Stimulated activated naive B cell treated with anti-CD40 and anti-IgM and Interleukin-4, amounts not matched to agents 10 μg/mL and 1 μg/mL and 100 μg/mL, for 72 hours (primary cell): ENCODE measurements around the gene SKIDA1.
A peak's percentile ranks its signal among the peaks of the same experiment; 100 is the strongest.

ENCODE experiments used
- ATAC-seq, 2 donors: fragments of 150-1000 bp; cut with Tn5 transposase; replicated peaks; 2 replicates each; pipeline ENCODE4 v1.10.0; 2021; ENCODE audit warnings: moderate library complexity in 1 of 2
- DNase-seq: peaks from one replicate; pipeline ENCODE4 v3.0.0; 2021
- H3K27ac Mint-ChIP-seq: one replicate; pipeline ENCODE4 v1.8.0; 2022; ENCODE audit warnings: mild to moderate bottlenecking, mixed read lengths
- H3K27me3 Mint-ChIP-seq, 2 donors: one replicate each; pipeline ENCODE4 v1.8.0; 2022; ENCODE audit warnings: mixed read lengths in 2 of 2
- H3K36me3 Mint-ChIP-seq, 2 donors: one replicate each; pipeline ENCODE4 v1.8.0; 2022; ENCODE audit warnings: mixed read lengths in 2 of 2, mild to moderate bottlenecking in 1 of 2
- H3K4me1 Mint-ChIP-seq, 2 donors: one replicate each; pipeline ENCODE4 v1.8.0; 2022; ENCODE audit warnings: mixed read lengths in 2 of 2, mild to moderate bottlenecking in 1 of 2
- H3K4me3 Mint-ChIP-seq, 2 donors: one replicate each; pipeline ENCODE4 v1.8.0; 2022; ENCODE audit warnings: mild to moderate bottlenecking in 2 of 2, mixed read lengths in 2 of 2, moderate library complexity in 1 of 2
- H3K9me3 Mint-ChIP-seq, 2 donors: one replicate each; pipeline ENCODE4 v1.8.0; 2022; ENCODE audit warnings: mixed read lengths in 2 of 2, mild to moderate bottlenecking in 1 of 2

SKIDA1 gene

GRCh38 chr10:21534280-21534586 is 8.8 kb upstream of the SKIDA1 start:
- H3K36me3 Mint-ChIP-seq = peaks cover 4 to 7% of the 10 kb centered on the region in 2 donors
- peak overlapping the region; percentile 80 for H3K27ac Mint-ChIP-seq
- no peak for ATAC-seq
- H3K9me3 Mint-ChIP-seq = no peaks in the 10 kb centered on the region
- no peak for DNase-seq
- H3K4me3 Mint-ChIP-seq = peak overlapping the region; percentile 85 to 95
- peaks cover 11 to 28% of the 10 kb centered on the region in 2 donors for H3K4me1 Mint-ChIP-seq
- peaks cover 0 to 3% of the 10 kb centered on the region in 2 donors for H3K27me3 Mint-ChIP-seq

- Mint-ChIP-seq H3K27ac (peak within 1 kb of the TSS; percentile 92), H3K4me1 (peaks cover 10 to 26% of the 10 kb centered on the region in 2 donors), H3K36me3 (peaks cover 2 to 6% of the 10 kb centered on the region in 2 donors), H3K9me3 (no peaks in the 10 kb centered on the region), H3K27me3 (peaks cover 0 to 4% of the 10 kb centered on the region in 2 donors), H3K4me3 (peak within 1 kb of the TSS; percentile 90 to 95)
- DNase-seq (peak; percentile 91), ATAC-seq (peak; percentile 92 to 95)
Observed at GRCh38 chr10:21533467-21534279, 8.2 kb upstream of the SKIDA1 start, which contains the start of gene MLLT10. Gene MLLT10, plus strand, starts transcription at chr10:21534232. Its CDS starts 413 bp downstream, at chr10:21534645.

GRCh38 chr10:21532694-21533466 is 7.4 kb upstream of the SKIDA1 start:
- H3K4me1 Mint-ChIP-seq = peaks cover 9 to 23% of the 10 kb centered on the region in 2 donors
- no peak for ATAC-seq
- no peaks in the 10 kb centered on the region for H3K9me3 Mint-ChIP-seq
- H3K36me3 Mint-ChIP-seq = peaks cover 0 to 4% of the 10 kb centered on the region in 2 donors
- no peak for DNase-seq
- H3K4me3 Mint-ChIP-seq = peak overlapping the region; percentile 90 to 95
- peaks cover 0 to 4% of the 10 kb centered on the region in 2 donors for H3K27me3 Mint-ChIP-seq
- H3K27ac Mint-ChIP-seq = peak overlapping the region; percentile 92

- H3K4me3 Mint-ChIP-seq = no peak overlapping the region
Observed at GRCh38 chr10:21531164-21531563, 5.7 kb upstream of the SKIDA1 start.

GRCh38 chr10:21530641-21531040 is 5.2 kb upstream of the SKIDA1 start:
- Mint-ChIP-seq H3K4me3 (no peak overlapping the region), H3K27me3 (peaks cover 10 to 12% of the 10 kb centered on the region in 2 donors), H3K9me3 (no peaks in the 10 kb centered on the region), H3K4me1 (peaks cover 14 to 30% of the 10 kb centered on the region in 2 donors), H3K27ac (no peak overlapping the region), H3K36me3 (peaks cover 0 to under 1% of the 10 kb centered on the region in 2 donors)
- DNase-seq (no peak), ATAC-seq (no peak)

More at GRCh38 chr10:21531164-21531563, 5.7 kb upstream of the SKIDA1 start:
- H3K27ac Mint-ChIP-seq = no peak overlapping the region
- H3K27me3 Mint-ChIP-seq = peaks cover 10 to 12% of the 10 kb centered on the region in 2 donors
- H3K9me3 Mint-ChIP-seq = no peaks in the 10 kb centered on the region
- H3K36me3 Mint-ChIP-seq = no peaks in the 10 kb centered on the region
- ATAC-seq (no peak), DNase-seq (no peak)
- H3K4me1 Mint-ChIP-seq = peaks cover 15 to 31% of the 10 kb centered on the region in 2 donors

- H3K27ac Mint-ChIP-seq = no peak overlapping the region
- H3K9me3 Mint-ChIP-seq = no peaks in the 10 kb centered on the region
- no peak overlapping the region for H3K4me3 Mint-ChIP-seq
- no peak for DNase-seq
- H3K27me3 Mint-ChIP-seq = peaks cover 11 to 17% of the 10 kb centered on the region in 2 donors
- ATAC-seq = no peak
- peaks cover 13 to 30% of the 10 kb centered on the region in 2 donors for H3K4me1 Mint-ChIP-seq
- peaks cover 0 to 5% of the 10 kb centered on the region in 2 donors for H3K36me3 Mint-ChIP-seq
Observed at GRCh38 chr10:21530168-21530567, 4.7 kb upstream of the SKIDA1 start.

GRCh38 chr10:21529032-21529910 is 3.8 kb upstream of the SKIDA1 start:
- no peak for ATAC-seq
- no peak for DNase-seq
- Mint-ChIP-seq H3K27me3 (peaks cover 20 to 25% of the 10 kb centered on the region in 2 donors), H3K36me3 (peaks cover 0 to 8% of the 10 kb centered on the region in 2 donors), H3K9me3 (no peaks in the 10 kb centered on the region), H3K27ac (no peak overlapping the region), H3K4me1 (peaks cover 18 to 35% of the 10 kb centered on the region in 2 donors), H3K4me3 (no peak overlapping the region)

- Mint-ChIP-seq H3K36me3 (peaks cover 2 to 10% of the 10 kb centered on the region in 2 donors), H3K4me1 (peaks cover 20 to 34% of the 10 kb centered on the region in 2 donors), H3K27ac (no peak overlapping the region), H3K9me3 (no peaks in the 10 kb centered on the region), H3K4me3 (no peak overlapping the region), H3K27me3 (peaks cover 25 to 28% of the 10 kb centered on the region in 2 donors)
- no peak for ATAC-seq
- no peak for DNase-seq
Observed at GRCh38 chr10:21528236-21529031, 3.0 kb upstream of the SKIDA1 start.

- H3K36me3 Mint-ChIP-seq = peaks cover 4 to 10% of the 10 kb centered on the region in 2 donors
- peaks cover 18 to 27% of the 10 kb centered on the region in 2 donors for H3K4me1 Mint-ChIP-seq
- H3K27ac Mint-ChIP-seq = peak overlapping the region; percentile 72
- H3K27me3 Mint-ChIP-seq = peaks cover 32 to 36% of the 10 kb centered on the region in 2 donors
- ATAC-seq (no peak), DNase-seq (no peak)
- H3K4me3 Mint-ChIP-seq = peak overlapping the region; percentile 80 to 88
- H3K9me3 Mint-ChIP-seq = no peaks in the 10 kb centered on the region
Observed at GRCh38 chr10:21527598-21528235, 2.2 kb upstream of the SKIDA1 start.

- H3K27me3 Mint-ChIP-seq = peaks cover 33 to 37% of the 10 kb centered on the region in 2 donors
- no peak for DNase-seq
- peak overlapping the region; percentile 88 for H3K4me3 Mint-ChIP-seq
- ATAC-seq = peak; percentile 31 to 37
- peaks cover 4 to 10% of the 10 kb centered on the region in 2 donors for H3K36me3 Mint-ChIP-seq
- peak overlapping the region; percentile 96 for H3K27ac Mint-ChIP-seq
- H3K9me3 Mint-ChIP-seq = no peaks in the 10 kb centered on the region
- H3K4me1 Mint-ChIP-seq = peaks cover 18 to 26% of the 10 kb centered on the region in 2 donors
Observed at GRCh38 chr10:21526860-21527597, 1.5 kb upstream of the SKIDA1 start.

GRCh38 chr10:21526188-21526859 is 842 bp upstream of the SKIDA1 start:
- DNase-seq = no peak
- Mint-ChIP-seq H3K9me3 (no peaks in the 10 kb centered on the region), H3K27me3 (peaks cover 37 to 38% of the 10 kb centered on the region in 2 donors), H3K4me3 (peak overlapping the region; percentile 88), H3K27ac (peak overlapping the region; percentile 96), H3K4me1 (peaks cover 18 to 26% of the 10 kb centered on the region in 2 donors), H3K36me3 (peaks cover 4 to 10% of the 10 kb centered on the region in 2 donors)
- peak; percentile 44 to 60 for ATAC-seq
